ENCODE data around the gene PLOD2.

PLOD2 gene

DNA sequence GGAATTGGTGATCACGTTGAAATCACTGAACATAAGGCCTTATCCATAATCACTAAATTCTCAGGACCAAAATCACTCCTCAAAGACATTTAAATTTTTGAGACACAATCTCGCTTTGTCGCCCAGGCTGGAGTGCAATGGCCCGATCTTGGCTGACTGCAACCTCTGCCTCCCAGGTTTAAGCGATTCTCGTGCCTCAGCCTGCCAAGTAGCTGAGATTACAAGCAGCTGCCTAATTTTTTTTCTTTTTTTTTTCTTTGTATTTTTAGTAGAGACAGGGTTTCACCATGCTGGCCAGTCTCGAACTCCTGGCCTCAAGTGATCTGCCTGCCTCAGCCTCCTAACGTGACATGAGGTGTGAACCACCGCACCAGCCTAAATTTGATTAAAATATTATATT is 61.7 kb downstream of the PLOD2 start:
- TF ChIP-seq GABPA (IDR thresholded peaks at IDR 0.05; ENCODE audit: low read depth), result no peak
- TF ChIP-seq, protein P1, sequence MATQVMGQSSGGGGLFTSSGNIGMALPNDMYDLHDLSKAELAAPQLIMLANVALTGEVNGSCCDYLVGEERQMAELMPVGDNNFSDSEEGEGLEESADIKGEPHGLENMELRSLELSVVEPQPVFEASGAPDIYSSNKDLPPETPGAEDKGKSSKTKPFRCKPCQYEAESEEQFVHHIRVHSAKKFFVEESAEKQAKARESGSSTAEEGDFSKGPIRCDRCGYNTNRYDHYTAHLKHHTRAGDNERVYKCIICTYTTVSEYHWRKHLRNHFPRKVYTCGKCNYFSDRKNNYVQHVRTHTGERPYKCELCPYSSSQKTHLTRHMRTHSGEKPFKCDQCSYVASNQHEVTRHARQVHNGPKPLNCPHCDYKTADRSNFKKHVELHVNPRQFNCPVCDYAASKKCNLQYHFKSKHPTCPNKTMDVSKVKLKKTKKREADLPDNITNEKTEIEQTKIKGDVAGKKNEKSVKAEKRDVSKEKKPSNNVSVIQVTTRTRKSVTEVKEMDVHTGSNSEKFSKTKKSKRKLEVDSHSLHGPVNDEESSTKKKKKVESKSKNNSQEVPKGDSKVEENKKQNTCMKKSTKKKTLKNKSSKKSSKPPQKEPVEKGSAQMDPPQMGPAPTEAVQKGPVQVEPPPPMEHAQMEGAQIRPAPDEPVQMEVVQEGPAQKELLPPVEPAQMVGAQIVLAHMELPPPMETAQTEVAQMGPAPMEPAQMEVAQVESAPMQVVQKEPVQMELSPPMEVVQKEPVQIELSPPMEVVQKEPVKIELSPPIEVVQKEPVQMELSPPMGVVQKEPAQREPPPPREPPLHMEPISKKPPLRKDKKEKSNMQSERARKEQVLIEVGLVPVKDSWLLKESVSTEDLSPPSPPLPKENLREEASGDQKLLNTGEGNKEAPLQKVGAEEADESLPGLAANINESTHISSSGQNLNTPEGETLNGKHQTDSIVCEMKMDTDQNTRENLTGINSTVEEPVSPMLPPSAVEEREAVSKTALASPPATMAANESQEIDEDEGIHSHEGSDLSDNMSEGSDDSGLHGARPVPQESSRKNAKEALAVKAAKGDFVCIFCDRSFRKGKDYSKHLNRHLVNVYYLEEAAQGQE (IDR thresholded peaks at IDR 0.05; ENCODE audit: insufficient replicate concordance, low read depth), result no peak
- no peak for TF ChIP-seq POLR2AphosphoS5 (IDR thresholded peaks at IDR 0.05; ENCODE audit: low read depth)
- no peak for TF ChIP-seq SPI1 (IDR thresholded peaks at IDR 0.05; ENCODE audit: borderline replicate concordance, low read depth)
- TF ChIP-seq, protein P2, sequence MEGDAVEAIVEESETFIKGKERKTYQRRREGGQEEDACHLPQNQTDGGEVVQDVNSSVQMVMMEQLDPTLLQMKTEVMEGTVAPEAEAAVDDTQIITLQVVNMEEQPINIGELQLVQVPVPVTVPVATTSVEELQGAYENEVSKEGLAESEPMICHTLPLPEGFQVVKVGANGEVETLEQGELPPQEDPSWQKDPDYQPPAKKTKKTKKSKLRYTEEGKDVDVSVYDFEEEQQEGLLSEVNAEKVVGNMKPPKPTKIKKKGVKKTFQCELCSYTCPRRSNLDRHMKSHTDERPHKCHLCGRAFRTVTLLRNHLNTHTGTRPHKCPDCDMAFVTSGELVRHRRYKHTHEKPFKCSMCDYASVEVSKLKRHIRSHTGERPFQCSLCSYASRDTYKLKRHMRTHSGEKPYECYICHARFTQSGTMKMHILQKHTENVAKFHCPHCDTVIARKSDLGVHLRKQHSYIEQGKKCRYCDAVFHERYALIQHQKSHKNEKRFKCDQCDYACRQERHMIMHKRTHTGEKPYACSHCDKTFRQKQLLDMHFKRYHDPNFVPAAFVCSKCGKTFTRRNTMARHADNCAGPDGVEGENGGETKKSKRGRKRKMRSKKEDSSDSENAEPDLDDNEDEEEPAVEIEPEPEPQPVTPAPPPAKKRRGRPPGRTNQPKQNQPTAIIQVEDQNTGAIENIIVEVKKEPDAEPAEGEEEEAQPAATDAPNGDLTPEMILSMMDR (IDR thresholded peaks at IDR 0.05; ENCODE audit: insufficient read depth, low read length), result no peak
- no peak overlapping the region for H3K4me3 ChIP-seq (replicated peaks; ENCODE audit: insufficient read depth, low read length)
- DNase-seq (ENCODE audit: low read depth in 1 of 2, low spot score in 1 of 2), result no peak
- no peaks in the 10 kb centered on the region for H3K27me3 ChIP-seq (ENCODE audit: insufficient read depth, poor library complexity, severe bottlenecking)
- H3K27ac ChIP-seq (replicated peaks), result no peak overlapping the region

DNA sequence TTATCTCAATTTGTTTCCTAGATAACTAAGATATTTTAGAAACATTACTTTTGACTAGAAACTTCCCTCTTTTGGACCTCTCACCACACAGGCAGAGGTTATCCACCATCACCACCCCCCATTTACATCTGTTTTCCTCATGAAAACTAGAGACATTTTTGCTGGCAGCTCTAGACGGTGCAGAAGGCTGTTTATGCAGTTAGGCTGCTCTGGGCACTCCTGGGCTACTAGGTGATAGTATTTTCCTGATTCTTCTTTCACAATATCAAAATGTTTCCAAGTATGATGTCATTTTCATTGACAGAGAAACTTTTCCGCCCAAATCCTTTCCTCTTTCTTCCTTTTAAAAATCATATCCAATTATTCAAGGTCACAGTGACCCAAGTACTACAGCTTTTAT is 67.1 kb downstream of the PLOD2 start:
- no peak for DNase-seq (ENCODE audit: low read depth in 1 of 2, low spot score in 1 of 2)
- TF ChIP-seq POLR2AphosphoS5 (IDR thresholded peaks at IDR 0.05; ENCODE audit: low read depth), result no peak
- TF ChIP-seq, protein P1 (IDR thresholded peaks at IDR 0.05; ENCODE audit: insufficient replicate concordance, low read depth), result no peak
- Histone ChIP-seq H3K27ac (replicated peaks) (no peak overlapping the region), H3K4me3 (replicated peaks; ENCODE audit: insufficient read depth, low read length) (no peak overlapping the region), H3K27me3 (ENCODE audit: insufficient read depth, poor library complexity, severe bottlenecking) (no peaks in the 10 kb centered on the region)

DNA sequence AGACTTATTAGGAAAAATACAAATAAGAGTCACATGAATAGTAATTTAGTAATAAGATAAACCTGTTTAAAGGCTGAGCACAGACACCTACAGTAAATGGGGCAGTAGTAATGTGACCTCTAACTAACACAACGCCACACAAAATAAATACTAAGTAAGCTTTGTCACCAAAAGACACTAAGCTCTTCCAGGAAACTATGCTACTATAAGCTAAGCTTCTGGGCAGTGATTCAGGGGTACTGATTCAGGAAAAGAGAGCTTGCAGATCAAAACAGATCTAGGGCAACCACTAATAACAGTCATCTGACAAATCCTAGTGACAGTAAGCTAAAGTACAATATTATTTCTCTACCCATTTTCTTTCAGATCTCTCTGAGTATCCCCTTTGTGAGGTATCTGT is 68.8 kb downstream of the PLOD2 start:
- no peak for DNase-seq (ENCODE audit: low read depth in 1 of 2, low spot score in 1 of 2)
- Histone ChIP-seq H3K27ac (replicated peaks) (no peak overlapping the region), H3K4me3 (replicated peaks; ENCODE audit: insufficient read depth, low read length) (no peak overlapping the region), H3K27me3 (ENCODE audit: insufficient read depth, poor library complexity, severe bottlenecking) (no peaks in the 10 kb centered on the region)
- TF ChIP-seq SPI1 (IDR thresholded peaks at IDR 0.05; ENCODE audit: borderline replicate concordance, low read depth), result no peak
- TF ChIP-seq GABPA (IDR thresholded peaks at IDR 0.05; ENCODE audit: low read depth), result no peak
- no peak for TF ChIP-seq POLR2AphosphoS5 (IDR thresholded peaks at IDR 0.05; ENCODE audit: low read depth)
- TF ChIP-seq, protein P1 (IDR thresholded peaks at IDR 0.05; ENCODE audit: insufficient replicate concordance, low read depth), result no peak
- TF ChIP-seq, protein P2 (IDR thresholded peaks at IDR 0.05; ENCODE audit: insufficient read depth, low read length), result no peak

DNA sequence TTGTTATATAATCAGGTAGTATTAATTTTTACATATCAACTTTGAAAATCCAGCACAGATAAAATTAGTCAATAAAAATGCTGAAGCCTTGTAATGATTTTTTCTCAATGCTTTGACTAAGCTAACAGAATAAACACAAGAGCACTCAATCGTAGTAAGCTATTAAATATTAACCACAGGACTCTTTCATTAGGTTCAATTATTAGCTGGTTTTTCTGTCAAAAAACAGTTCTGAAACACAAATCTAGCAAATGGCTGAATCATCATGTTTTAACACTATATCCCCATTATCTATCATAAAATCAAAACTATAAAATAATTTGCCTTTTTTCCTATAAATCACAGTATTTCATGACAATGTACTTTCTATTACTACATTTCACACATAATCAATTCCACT is 69.6 kb downstream of the PLOD2 start:
- TF ChIP-seq POLR2AphosphoS5 (IDR thresholded peaks at IDR 0.05; ENCODE audit: low read depth), result no peak
- TF ChIP-seq, protein P1 (IDR thresholded peaks at IDR 0.05; ENCODE audit: insufficient replicate concordance, low read depth), result no peak
- no peak for TF ChIP-seq GABPA (IDR thresholded peaks at IDR 0.05; ENCODE audit: low read depth)
- TF ChIP-seq SPI1 (IDR thresholded peaks at IDR 0.05; ENCODE audit: borderline replicate concordance, low read depth), result no peak
- TF ChIP-seq, protein P2 (IDR thresholded peaks at IDR 0.05; ENCODE audit: insufficient read depth, low read length), result no peak
- Histone ChIP-seq H3K4me3 (replicated peaks; ENCODE audit: insufficient read depth, low read length) (no peak overlapping the region), H3K27ac (replicated peaks) (no peak overlapping the region), H3K27me3 (ENCODE audit: insufficient read depth, poor library complexity, severe bottlenecking) (no peaks in the 10 kb centered on the region)
- no peak for DNase-seq (ENCODE audit: low read depth in 1 of 2, low spot score in 1 of 2)

Measured in HL-60 (cell line).